Measurements from ENCODE around the gene DUT. TPM values are rescaled to one million over a fixed set of nuclear protein-coding genes. Genes with fewer than 3 reads are reported as not detected.
"Not testable (repeated sequence)": the region's sequence is repeated elsewhere in the genome, so short reads cannot be mapped to it uniquely, and the experiment has no call there.

DUT gene
- total RNA-seq, 1 experiment from 2014 or later = 155 TPM

DNA sequence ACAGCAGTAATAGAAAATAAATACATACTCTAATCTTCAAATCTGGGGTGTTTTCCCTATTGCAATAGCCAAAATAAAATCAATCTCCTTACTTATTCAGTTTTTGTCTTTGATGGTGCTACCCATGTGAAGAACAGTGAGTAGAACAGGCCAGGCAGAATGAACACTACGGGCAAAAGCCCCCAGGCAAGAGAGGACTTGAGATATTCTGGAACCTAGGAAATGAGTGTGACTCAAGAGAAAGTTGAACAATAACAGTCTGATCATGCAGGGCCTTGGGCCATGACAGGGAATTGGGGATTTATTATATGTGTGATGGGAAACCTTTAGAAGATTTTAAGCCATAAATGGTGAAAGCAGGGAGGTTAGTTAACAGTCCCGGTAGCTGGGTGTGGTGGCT is 14.0 kb upstream of the DUT start:
- Histone ChIP-seq H3K4me3 (ENCODE audit: low read length) (no peak overlapping the region), H2AFZ (ENCODE audit: low read length) (no peak overlapping the region)

DNA sequence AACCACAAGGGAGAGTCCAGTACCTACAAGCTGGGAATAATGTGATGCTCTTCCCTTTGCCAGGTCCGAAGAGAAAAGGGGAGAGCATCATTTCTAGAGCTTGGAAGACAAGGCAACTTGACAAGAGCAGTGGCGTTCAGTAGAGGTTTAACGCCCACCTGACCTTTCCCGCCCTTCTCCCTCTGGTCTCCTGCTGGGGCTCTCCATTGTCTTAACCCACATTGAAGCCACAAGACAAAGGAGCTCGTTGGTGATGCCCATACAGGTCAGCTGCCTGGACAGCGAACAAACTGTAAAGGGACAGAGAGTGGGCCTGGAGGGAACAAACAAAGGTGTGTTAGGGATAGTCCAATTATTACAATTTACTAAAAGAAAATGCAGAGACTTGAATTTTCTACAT is 13.1 kb upstream of the DUT start:
- H3K9me2 ChIP-seq (replicated peaks; ENCODE audit: insufficient read depth, low read length) = no peaks in the 10 kb centered on the region
- DNase-seq = no peak
- H3K4me3 ChIP-seq (ENCODE audit: low read length) = no peak overlapping the region
- no peaks in the 10 kb centered on the region for H3K9me3 ChIP-seq (ENCODE audit: low read length)
- H3K79me2 ChIP-seq (ENCODE audit: low read length) = no peaks in the 10 kb centered on the region
- no peaks in the 10 kb centered on the region for H3K36me3 ChIP-seq (ENCODE audit: insufficient read depth, low read length)
- H3K27ac ChIP-seq (ENCODE audit: low read length) = no peak overlapping the region
- H4K20me1 ChIP-seq (ENCODE audit: insufficient read depth, low read depth, low read length) = no peaks in the 10 kb centered on the region
- H2AFZ ChIP-seq (ENCODE audit: low read length) = no peak overlapping the region
- H3K27me3 ChIP-seq (ENCODE audit: low read length) = no peaks in the 10 kb centered on the region
- H3K4me1 ChIP-seq (ENCODE audit: low read length) = no peaks in the 10 kb centered on the region
- no peak overlapping the region for H3K9ac ChIP-seq (ENCODE audit: low read length)
- no peak overlapping the region for H3K4me2 ChIP-seq (ENCODE audit: low read depth, low read length, poor library complexity, severe bottlenecking)

More for the DNA sequence above, 14.0 kb upstream of the DUT start:
- Histone ChIP-seq H3K9me2 (replicated peaks; ENCODE audit: insufficient read depth, low read length) (no peaks in the 10 kb centered on the region), H3K27me3 (ENCODE audit: low read length) (no peaks in the 10 kb centered on the region), H3K4me2 (ENCODE audit: low read depth, low read length, poor library complexity, severe bottlenecking) (no peak overlapping the region), H3K27ac (ENCODE audit: low read length) (no peak overlapping the region), H3K4me1 (ENCODE audit: low read length) (no peaks in the 10 kb centered on the region), H3K79me2 (ENCODE audit: low read length) (no peaks in the 10 kb centered on the region), H3K36me3 (ENCODE audit: insufficient read depth, low read length) (no peaks in the 10 kb centered on the region), H3K9ac (ENCODE audit: low read length) (no peak overlapping the region), H4K20me1 (ENCODE audit: insufficient read depth, low read depth, low read length) (no peaks in the 10 kb centered on the region), H3K9me3 (ENCODE audit: low read length) (no peaks in the 10 kb centered on the region)
- no peak for DNase-seq

DNA sequence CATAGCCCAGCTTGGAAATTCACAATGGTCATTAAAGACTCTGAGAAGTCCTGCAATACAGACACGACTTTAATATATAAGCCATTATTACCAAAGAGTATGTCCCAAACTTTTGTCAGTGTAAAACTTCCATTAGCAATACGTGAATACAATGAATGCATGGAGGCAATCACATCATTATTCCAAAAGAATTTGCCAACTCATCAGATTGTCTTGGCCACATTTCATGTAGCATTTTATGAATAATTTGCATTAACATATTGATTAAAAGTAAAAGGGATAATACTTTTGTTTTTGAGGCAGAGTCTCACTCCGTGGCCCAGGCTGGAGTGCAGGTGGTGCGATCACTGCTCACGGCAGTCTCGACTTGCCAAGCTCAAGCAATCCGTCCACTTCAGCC is 7.9 kb upstream of the DUT start:
- no peaks in the 10 kb centered on the region for H3K27me3 ChIP-seq (ENCODE audit: low read length)
- H3K4me2 ChIP-seq (ENCODE audit: low read depth, low read length, poor library complexity, severe bottlenecking) = no peak overlapping the region
- H3K27ac ChIP-seq (ENCODE audit: low read length) = no peak overlapping the region
- H3K4me3 ChIP-seq (ENCODE audit: low read length) = no peak overlapping the region
- no peaks in the 10 kb centered on the region for H3K36me3 ChIP-seq (ENCODE audit: insufficient read depth, low read length)
- H3K9ac ChIP-seq (ENCODE audit: low read length) = no peak overlapping the region
- no peak for DNase-seq
- H4K20me1 ChIP-seq (ENCODE audit: insufficient read depth, low read depth, low read length) = no peaks in the 10 kb centered on the region
- H3K4me1 ChIP-seq (ENCODE audit: low read length) = peaks cover 20% of the 10 kb centered on the region
- no peaks in the 10 kb centered on the region for H3K79me2 ChIP-seq (ENCODE audit: low read length)
- no peak overlapping the region for H2AFZ ChIP-seq (ENCODE audit: low read length)
- no peaks in the 10 kb centered on the region for H3K9me3 ChIP-seq (ENCODE audit: low read length)
- H3K9me2 ChIP-seq (replicated peaks; ENCODE audit: insufficient read depth, low read length) = no peaks in the 10 kb centered on the region

DNA sequence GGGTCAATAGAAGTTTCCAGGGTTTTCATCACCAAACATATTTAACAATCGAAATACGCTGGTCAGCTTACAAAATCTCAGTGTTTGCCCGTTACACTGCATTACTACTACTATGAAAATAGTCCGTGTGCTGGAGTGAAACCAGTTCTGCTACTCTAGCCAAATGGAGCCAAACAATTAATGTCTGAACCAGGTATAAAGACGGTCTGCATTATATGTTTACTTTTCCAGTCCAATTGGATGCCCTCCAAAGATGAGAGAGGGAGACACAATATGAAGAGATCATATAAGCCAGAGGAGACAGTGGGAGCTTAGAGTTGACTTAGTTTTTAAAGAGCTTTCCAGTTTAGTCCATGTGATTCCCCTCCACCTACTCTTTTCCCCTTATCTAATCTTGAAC is 6.3 kb upstream of the DUT start:
- H3K27me3 ChIP-seq (ENCODE audit: low read length) = no peaks in the 10 kb centered on the region
- H3K36me3 ChIP-seq (ENCODE audit: insufficient read depth, low read length) = no peaks in the 10 kb centered on the region
- no peaks in the 10 kb centered on the region for H4K20me1 ChIP-seq (ENCODE audit: insufficient read depth, low read depth, low read length)
- no peak overlapping the region for H3K27ac ChIP-seq (ENCODE audit: low read length)
- H3K9ac ChIP-seq (ENCODE audit: low read length) = no peak overlapping the region
- no peak overlapping the region for H3K4me2 ChIP-seq (ENCODE audit: low read depth, low read length, poor library complexity, severe bottlenecking)
- H3K9me3 ChIP-seq (ENCODE audit: low read length) = no peaks in the 10 kb centered on the region
- peaks cover 23% of the 10 kb centered on the region for H3K4me1 ChIP-seq (ENCODE audit: low read length)
- DNase-seq = no peak
- H3K9me2 ChIP-seq (replicated peaks; ENCODE audit: insufficient read depth, low read length) = no peaks in the 10 kb centered on the region
- peaks cover 3% of the 10 kb centered on the region for H3K79me2 ChIP-seq (ENCODE audit: low read length)
- H3K4me3 ChIP-seq (ENCODE audit: low read length) = no peak overlapping the region
- no peak overlapping the region for H2AFZ ChIP-seq (ENCODE audit: low read length)

DNA sequence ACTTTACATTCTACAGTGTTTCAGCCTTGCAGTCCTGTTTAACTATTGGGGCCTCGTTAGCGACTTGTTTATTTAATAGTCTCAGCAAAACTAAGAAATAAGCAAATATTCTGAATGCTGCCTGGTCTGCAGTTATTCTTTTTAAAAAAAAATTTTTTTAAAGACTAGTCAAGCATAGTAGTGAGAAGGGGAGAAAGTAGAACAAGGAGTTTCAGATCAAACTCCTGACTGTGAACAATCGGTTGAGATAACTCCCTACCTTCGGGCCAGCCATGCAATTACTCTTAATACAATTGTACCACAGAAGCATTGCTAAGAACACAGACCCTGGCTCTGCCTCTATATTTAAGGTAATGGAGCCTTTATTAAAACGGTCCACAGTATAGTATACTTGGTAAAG is 5.8 kb upstream of the DUT start:
- Histone ChIP-seq H3K4me2 (ENCODE audit: low read depth, low read length, poor library complexity, severe bottlenecking) (no peak overlapping the region), H4K20me1 (ENCODE audit: insufficient read depth, low read depth, low read length) (no peaks in the 10 kb centered on the region), H3K4me3 (ENCODE audit: low read length) (no peak overlapping the region), H2AFZ (ENCODE audit: low read length) (no peak overlapping the region), H3K79me2 (ENCODE audit: low read length) (peaks cover 7% of the 10 kb centered on the region), H3K27me3 (ENCODE audit: low read length) (no peaks in the 10 kb centered on the region), H3K27ac (ENCODE audit: low read length) (no peak overlapping the region), H3K9me2 (replicated peaks; ENCODE audit: insufficient read depth, low read length) (no peaks in the 10 kb centered on the region), H3K36me3 (ENCODE audit: insufficient read depth, low read length) (no peaks in the 10 kb centered on the region), H3K4me1 (ENCODE audit: low read length) (peaks cover 27% of the 10 kb centered on the region), H3K9me3 (ENCODE audit: low read length) (no peaks in the 10 kb centered on the region), H3K9ac (ENCODE audit: low read length) (no peak overlapping the region)
- no peak for DNase-seq

DNA sequence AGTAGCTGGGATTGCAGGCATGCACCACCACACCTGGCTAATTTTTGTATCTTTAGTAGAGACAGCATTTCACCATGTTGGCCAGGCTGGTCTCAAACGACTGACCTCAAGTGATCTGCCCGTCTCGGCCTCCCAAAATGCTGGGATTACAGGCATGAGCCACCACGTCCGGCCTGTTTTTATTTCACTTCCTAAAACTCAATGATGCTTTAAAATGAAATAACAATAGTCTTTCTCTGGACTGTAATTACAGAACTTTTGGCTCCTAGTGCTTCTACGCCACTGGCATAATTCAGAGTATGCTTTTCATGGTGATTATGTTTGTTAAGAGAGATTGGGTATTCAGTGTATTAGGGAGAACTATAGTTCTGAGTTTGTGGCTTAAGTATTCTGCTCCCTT is 5.0 kb upstream of the DUT start:
- not testable (repeated sequence) for H3K9ac ChIP-seq (ENCODE audit: low read length); H2AFZ ChIP-seq (ENCODE audit: low read length); H3K27ac ChIP-seq (ENCODE audit: low read length); H3K4me3 ChIP-seq (ENCODE audit: low read length); H3K9me3 ChIP-seq (ENCODE audit: low read length); DNase-seq; H3K27me3 ChIP-seq (ENCODE audit: low read length); H3K9me2 ChIP-seq (replicated peaks; ENCODE audit: insufficient read depth, low read length); H3K36me3 ChIP-seq (ENCODE audit: insufficient read depth, low read length); H4K20me1 ChIP-seq (ENCODE audit: insufficient read depth, low read depth, low read length)
- Histone ChIP-seq H3K79me2 (ENCODE audit: low read length) (peaks cover 14% of the 10 kb centered on the region), H3K4me1 (ENCODE audit: low read length) (peaks cover 29% of the 10 kb centered on the region), H3K4me2 (ENCODE audit: low read depth, low read length, poor library complexity, severe bottlenecking) (peak overlapping the region; percentile 17)

DNA sequence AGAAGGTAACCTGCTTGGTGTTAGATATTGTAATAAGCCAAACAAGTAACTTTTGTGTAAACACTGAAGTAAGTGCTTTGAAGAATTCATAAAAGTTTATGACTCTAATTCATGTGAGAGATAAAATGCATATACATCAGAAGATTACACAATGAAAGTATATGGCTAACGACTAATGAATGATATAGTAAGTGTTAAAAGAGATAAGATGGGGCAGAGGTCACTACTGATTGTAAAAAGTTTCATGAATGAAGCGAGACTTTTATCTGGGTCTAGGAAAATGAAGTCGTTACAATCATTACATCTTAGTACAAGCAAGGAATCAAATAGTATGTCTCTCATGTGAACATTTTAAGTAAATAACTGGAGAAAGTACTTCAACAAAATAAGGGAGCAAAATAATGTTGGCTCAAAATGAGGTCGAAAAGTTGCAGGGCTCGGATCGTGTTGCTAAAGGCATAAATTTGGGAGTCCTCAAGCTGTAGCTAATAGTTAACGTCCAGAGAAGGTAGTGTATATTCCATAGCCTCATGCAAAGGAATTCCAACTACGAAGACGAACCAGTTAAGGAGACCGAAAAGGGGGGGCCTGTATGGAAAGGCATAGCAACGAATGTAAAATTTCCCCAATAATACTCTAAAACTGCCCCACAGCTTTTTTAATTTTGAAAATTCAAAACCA is 984 bp upstream of the DUT start:
- H3K9me3 ChIP-seq (ENCODE audit: low read length) = no peaks in the 10 kb centered on the region
- H3K9ac ChIP-seq (ENCODE audit: low read length) = peak overlapping the region; percentile 87
- H3K27ac ChIP-seq (ENCODE audit: low read length) = peak overlapping the region; percentile 75
- no peak for DNase-seq
- peaks cover 48% of the 10 kb centered on the region for H3K79me2 ChIP-seq (ENCODE audit: low read length)
- no peak overlapping the region; the same call in 1 of the 2 replicates for H2AFZ ChIP-seq (ENCODE audit: low read length)
- H3K4me2 ChIP-seq (ENCODE audit: low read depth, low read length, poor library complexity, severe bottlenecking) = peak overlapping the region; percentile 94
- peak overlapping the region; percentile 71 for H3K4me3 ChIP-seq (ENCODE audit: low read length)
- H3K36me3 ChIP-seq (ENCODE audit: insufficient read depth, low read length) = peaks cover 25% of the 10 kb centered on the region; the same call in 1 of the 2 replicates
- H3K9me2 ChIP-seq (replicated peaks; ENCODE audit: insufficient read depth, low read length) = no peaks in the 10 kb centered on the region
- peaks cover 54% of the 10 kb centered on the region for H3K4me1 ChIP-seq (ENCODE audit: low read length)
- no peaks in the 10 kb centered on the region for H4K20me1 ChIP-seq (ENCODE audit: insufficient read depth, low read depth, low read length)
- H3K27me3 ChIP-seq (ENCODE audit: low read length) = no peaks in the 10 kb centered on the region

DNA sequence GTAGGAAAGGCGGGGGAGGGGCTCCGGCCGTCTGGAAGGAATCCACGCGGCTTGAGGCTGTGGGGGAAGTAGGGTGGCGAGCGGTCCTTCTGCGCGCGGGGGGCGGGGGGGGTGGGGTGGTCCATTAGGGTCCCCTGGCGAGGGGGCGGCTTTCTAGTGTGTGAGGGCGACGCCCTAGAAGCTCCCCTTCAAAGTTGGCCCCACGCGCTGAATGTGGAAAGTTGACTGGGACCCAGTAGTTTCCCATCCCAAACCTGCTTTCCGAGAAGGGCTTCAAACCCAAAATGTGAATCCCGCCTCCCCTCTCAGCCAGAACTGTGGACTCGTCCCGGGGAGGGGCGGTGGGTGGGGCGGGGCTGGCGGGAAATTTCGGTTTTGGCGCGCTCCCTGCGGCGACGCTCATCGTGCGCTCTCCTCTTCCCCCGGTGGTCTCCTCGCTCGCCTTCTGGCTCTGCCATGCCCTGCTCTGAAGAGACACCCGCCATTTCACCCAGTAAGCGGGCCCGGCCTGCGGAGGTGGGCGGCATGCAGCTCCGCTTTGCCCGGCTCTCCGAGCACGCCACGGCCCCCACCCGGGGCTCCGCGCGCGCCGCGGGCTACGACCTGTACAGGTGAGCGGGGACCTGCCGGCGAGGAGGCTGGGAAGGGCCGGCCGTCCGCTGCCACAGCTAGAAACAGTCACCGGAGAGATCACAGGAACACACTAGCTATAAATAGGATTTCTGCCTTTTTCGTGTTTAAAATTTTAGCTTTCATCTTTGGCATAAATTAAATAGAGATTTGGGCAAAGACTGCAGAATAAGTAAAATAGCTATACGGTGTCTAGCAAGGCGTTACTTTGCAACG is 790 bp downstream of the DUT start:
- H3K4me1 ChIP-seq (ENCODE audit: low read length) = peaks cover 59% of the 10 kb centered on the region
- H3K27ac ChIP-seq (ENCODE audit: low read length) = peak overlapping the region; percentile 75
- DNase-seq = peak; percentile 93
- no peaks in the 10 kb centered on the region for H3K9me2 ChIP-seq (replicated peaks; ENCODE audit: insufficient read depth, low read length)
- H4K20me1 ChIP-seq (ENCODE audit: insufficient read depth, low read depth, low read length) = 0 out of 2 replicates have a peak, but pooled peaks cover 4% of the 10 kb centered on the region
- no peaks in the 10 kb centered on the region for H3K9me3 ChIP-seq (ENCODE audit: low read length)
- peak overlapping the region; percentile 71 for H3K4me3 ChIP-seq (ENCODE audit: low read length)
- no peaks in the 10 kb centered on the region for H3K27me3 ChIP-seq (ENCODE audit: low read length)
- peak overlapping the region; percentile 89; the same call in 1 of the 2 replicates for H2AFZ ChIP-seq (ENCODE audit: low read length)
- H3K36me3 ChIP-seq (ENCODE audit: insufficient read depth, low read length) = peaks cover 40% of the 10 kb centered on the region
- peaks cover 62% of the 10 kb centered on the region for H3K79me2 ChIP-seq (ENCODE audit: low read length)
- peak overlapping the region; percentile 94 for H3K4me2 ChIP-seq (ENCODE audit: low read depth, low read length, poor library complexity, severe bottlenecking)
- H3K9ac ChIP-seq (ENCODE audit: low read length) = peak overlapping the region; percentile 87

Measured in Karpas-422 (cell line).